A549 (cell line): Measurements from ENCODE around the gene MTA3. TPM values are rescaled to one million over a fixed set of nuclear protein-coding genes. Genes with fewer than 3 reads are reported as not detected.

Experiments used
- ATAC-seq, 2 experiments: fragments of 200-7000 bp in 1 of 2; fragments of >200 bp in 1 of 2; cut with Nextera tagmentation in 1 of 2; cut with Tn5 transposase in 1 of 2; 3 replicates each; pipeline versions ENCODE4 v1.8.0 to v1.9.1; 2018 to 2020; ENCODE audit warnings: mild to moderate bottlenecking in 1 of 2, moderate library complexity in 1 of 2
- CTCF ChIA-PET: fragments of 300-600 bp; sonication (Branson Sonifier 250); formaldehyde crosslinking; extraction: SDS; loops from one replicate; lab custom pipeline; 2021; ENCODE audit warnings: antibody characterized with exemption, inconsistent platforms; lab: Yijun Ruan, JAX
- POLR2A ChIA-PET: fragments of 350-600 bp; formaldehyde crosslinking; extraction: SDS; loops from one replicate; lab custom pipeline; 2021; ENCODE audit warnings: antibody characterized with exemption, inconsistent platforms; lab: Yijun Ruan, JAX
- DNase-seq, 2 experiments: peaks; one replicate each; pipeline versions ENCODE4 v3.0.0 to v3.0.0-alpha.2; 2011 to 2016; ENCODE audit warnings: low read depth in 1 of 2, low spot score in 1 of 2
- FAIRE-seq: peaks from 2 replicates; lab custom pipeline; 2011; peaks lifted over from hg19 to GRCh38; lab: Jason Lieb, UNC
- H3K27ac ChIP-seq, 2 experiments: fragments of >200 bp; sonication (Bioruptor Twin); formaldehyde crosslinking; 3 replicates each; pipeline ENCODE4 v1.5.1; 2016 to 2017
- H3K4me1 ChIP-seq: fragments of >200 bp; sonication (Bioruptor Twin); formaldehyde crosslinking; 3 replicates; pipeline ENCODE4 v1.6.1; 2016
- H3K4me2 ChIP-seq: fragments of >200 bp; sonication (Bioruptor Twin); formaldehyde crosslinking; 3 replicates; pipeline ENCODE4 v1.6.1; 2016
- H3K4me3 ChIP-seq: fragments of >200 bp; sonication (Bioruptor Twin); formaldehyde crosslinking; 3 replicates; pipeline ENCODE4 v1.5.1; 2016
- H3K9me3 ChIP-seq: fragments of >200 bp; sonication (Bioruptor Twin); formaldehyde crosslinking; 3 replicates; pipeline ENCODE4 v1.6.1; 2016
- CBX8 ChIP-seq: fragments of 200-600 bp; sonication (generic); IDR thresholded peaks from 2 replicates; pipeline ENCODE4 v1.6.1; 2016
- CEBPB ChIP-seq, 2 experiments: fragments of >200 bp in 1 of 2; sonication (Bioruptor Twin) in 1 of 2; formaldehyde crosslinking in 1 of 2; IDR thresholded peaks; 2 replicates each; pipeline ENCODE4 v1.6.1; 2012 to 2016
- CTCF ChIP-seq: fragments of >200 bp; sonication (Bioruptor Twin); formaldehyde crosslinking; IDR thresholded peaks from 3 replicates; pipeline ENCODE4 v1.5.1; 2016
- EHF ChIP-seq: fragments of 250-450 bp; sonication (Bioruptor Pico); IDR thresholded peaks from 2 replicates; pipeline ENCODE4 v1.5.0; 2020; ENCODE audit warnings: mild to moderate bottlenecking
- ELK1 ChIP-seq: fragments of 150-350 bp; IDR thresholded peaks from 2 replicates; pipeline ENCODE4 v1.6.1; 2014; ENCODE audit warnings: low read depth, mild to moderate bottlenecking, low read length
- FOXS1 ChIP-seq: fragments of 250-450 bp; sonication (Bioruptor Pico); IDR thresholded peaks from 2 replicates; pipeline ENCODE4 v1.5.0; 2020; ENCODE audit warnings: mild to moderate bottlenecking, moderate library complexity
- GATA3 ChIP-seq: IDR thresholded peaks from 2 replicates; pipeline ENCODE4 v1.6.1; 2012; ENCODE audit warnings: borderline replicate concordance
- HDAC2 ChIP-seq: fragments of 200-600 bp; sonication (generic); IDR thresholded peaks from 2 replicates; pipeline ENCODE4 v1.6.1; 2016
- HES2 ChIP-seq: fragments of >200 bp; sonication (Bioruptor Twin); formaldehyde crosslinking; IDR thresholded peaks from 2 replicates; pipeline ENCODE4 v1.6.1; 2016
- HMGXB4 ChIP-seq: fragments of 250-450 bp; sonication (Bioruptor Pico); IDR thresholded peaks from 2 replicates; pipeline ENCODE4 v1.5.0; 2021; ENCODE audit warnings: mild to moderate bottlenecking, moderate library complexity, borderline replicate concordance
- HOXA7 ChIP-seq: fragments of 250-450 bp; sonication (Bioruptor Pico); IDR thresholded peaks from 2 replicates; pipeline ENCODE4 v1.5.0; 2020; ENCODE audit warnings: mild to moderate bottlenecking, moderate library complexity
- HOXB13 ChIP-seq: fragments of 250-450 bp; sonication (Bioruptor Pico); IDR thresholded peaks from 2 replicates; pipeline ENCODE4 v1.5.0; 2020; ENCODE audit warnings: low read depth, mild to moderate bottlenecking, moderate library complexity
- HOXB5 ChIP-seq: fragments of 250-450 bp; sonication (Bioruptor Pico); IDR thresholded peaks from 2 replicates; pipeline ENCODE4 v1.5.0; 2020; ENCODE audit warnings: mild to moderate bottlenecking, moderate library complexity
- KDM1A ChIP-seq: fragments of 200-600 bp; sonication (generic); IDR thresholded peaks from 2 replicates; pipeline ENCODE4 v1.6.1; 2016; ENCODE audit warnings: low read depth, mild to moderate bottlenecking
- KDM5A ChIP-seq: fragments of 200-600 bp; sonication (generic); IDR thresholded peaks from 2 replicates; pipeline ENCODE4 v1.6.1; 2016; ENCODE audit warnings: antibody characterized with exemption, mild to moderate bottlenecking
- MAX ChIP-seq: IDR thresholded peaks from 2 replicates; pipeline ENCODE4 v1.6.1; 2012
- MYC ChIP-seq: IDR thresholded peaks from 2 replicates; pipeline ENCODE4 v1.6.1; 2012; ENCODE audit warnings: mild to moderate bottlenecking, inconsistent platforms, low read length, improper control_type of control experiment, borderline replicate concordance
- NR3C1 ChIP-seq: fragments of >200 bp; sonication (Bioruptor Twin); formaldehyde crosslinking; IDR thresholded peaks from 3 replicates; pipeline ENCODE4 v1.6.1; 2017
- RCOR1 ChIP-seq: fragments of 150-350 bp; IDR thresholded peaks from 2 replicates; pipeline ENCODE4 v1.6.1; 2014; ENCODE audit warnings: antibody characterized with exemption, low read length, low read depth
- ZC3H11A ChIP-seq: fragments of 450-650 bp; IDR thresholded peaks from 2 replicates; pipeline ENCODE4 v1.6.1; 2014; ENCODE audit warnings: antibody characterized with exemption, mild to moderate bottlenecking
- ZFP36 ChIP-seq: fragments of 450-650 bp; IDR thresholded peaks from 2 replicates; pipeline ENCODE4 v1.6.1; 2014; ENCODE audit warnings: borderline replicate concordance; ENCODE audit not compliant: partially characterized antibody
- ZSCAN20 ChIP-seq: fragments of 250-450 bp; sonication (Bioruptor Pico); IDR thresholded peaks from 2 replicates; pipeline ENCODE4 v1.8.0; 2022; ENCODE audit warnings: mild to moderate bottlenecking, moderate library complexity
- WGBS: methylation state at CpG from one replicate; pipeline ENCODE4 v1.1.6; 2017; ENCODE audit errors: missing lambda C conversion rate; 5-methylcytosine and 5-hydroxymethylcytosine counted together
- polyA plus RNA-seq, 4 experiments: library from polyadenylated mRNA; depleted of rRNA in 3 of 4; stranded (reverse); fragments of >200 nt; fragmentation: RNase III in 1 of 4; extraction: RNeasy Plus Mini Kit Qiagen cat#74134 plus additional on column Dnase treatment in 1 of 4; gene quantifications; 2 replicates in 3 of 4; 3 replicates in 1 of 4; pipeline ENCODE4 v1.2.3, GENCODE V29; 2011 to 2017
- TF ChIP-seq, protein P1 (sequence below): fragments of >200 bp; sonication (Bioruptor Twin); formaldehyde crosslinking; IDR thresholded peaks from 3 replicates; pipeline ENCODE4 v1.6.1; 2016
- TF ChIP-seq, protein P2 (sequence below): IDR thresholded peaks from 2 replicates; pipeline ENCODE4 v1.6.1; 2012
- TF ChIP-seq, protein P3 (sequence below): fragments of 250-450 bp; sonication (Bioruptor Pico); IDR thresholded peaks from 2 replicates; pipeline ENCODE4 v1.5.0; 2020; ENCODE audit warnings: low read depth, mild to moderate bottlenecking, moderate library complexity

MTA3 gene
- polyA plus RNA-seq, 2 of the 4 experiments (the other 2 are of a cell fraction): 49.3 to 74.1 TPM

GRCh38 chr2:42522035-42522434, 46.4 kb upstream of the MTA3 start:
- FAIRE-seq (no peak), ATAC-seq (no peak), DNase-seq (no peak)
- Histone ChIP-seq H3K9me3 (no peaks in the 10 kb centered on the region), H3K4me1 (no peaks in the 10 kb centered on the region), H3K4me2 (no peak overlapping the region), H3K27ac (no peak overlapping the region), H3K4me3 (no peak overlapping the region)
- TF ChIP-seq HMGXB4 (no peak), MYC (no peak), HDAC2 (no peak), KDM1A (no peak), HOXB13 (CRISPR knock-in tag) (no peak), HOXB5 (no peak), ELK1 (no peak), KDM5A (no peak), HOXA7 (CRISPR knock-in tag) (no peak), CEBPB (IDR thresholded peaks at IDR 0.05) (no peak), CBX8 (no peak), ZC3H11A (no peak), ZSCAN20 (CRISPR knock-in tag) (no peak), MAX (no peak), FOXS1 (CRISPR knock-in tag) (no peak), RCOR1 (no peak), GATA3 (no peak)
- TF ChIP-seq, protein P1, sequence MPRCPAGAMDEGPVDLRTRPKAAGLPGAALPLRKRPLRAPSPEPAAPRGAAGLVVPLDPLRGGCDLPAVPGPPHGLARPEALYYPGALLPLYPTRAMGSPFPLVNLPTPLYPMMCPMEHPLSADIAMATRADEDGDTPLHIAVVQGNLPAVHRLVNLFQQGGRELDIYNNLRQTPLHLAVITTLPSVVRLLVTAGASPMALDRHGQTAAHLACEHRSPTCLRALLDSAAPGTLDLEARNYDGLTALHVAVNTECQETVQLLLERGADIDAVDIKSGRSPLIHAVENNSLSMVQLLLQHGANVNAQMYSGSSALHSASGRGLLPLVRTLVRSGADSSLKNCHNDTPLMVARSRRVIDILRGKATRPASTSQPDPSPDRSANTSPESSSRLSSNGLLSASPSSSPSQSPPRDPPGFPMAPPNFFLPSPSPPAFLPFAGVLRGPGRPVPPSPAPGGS: no peak
- TF ChIP-seq, protein P2, sequence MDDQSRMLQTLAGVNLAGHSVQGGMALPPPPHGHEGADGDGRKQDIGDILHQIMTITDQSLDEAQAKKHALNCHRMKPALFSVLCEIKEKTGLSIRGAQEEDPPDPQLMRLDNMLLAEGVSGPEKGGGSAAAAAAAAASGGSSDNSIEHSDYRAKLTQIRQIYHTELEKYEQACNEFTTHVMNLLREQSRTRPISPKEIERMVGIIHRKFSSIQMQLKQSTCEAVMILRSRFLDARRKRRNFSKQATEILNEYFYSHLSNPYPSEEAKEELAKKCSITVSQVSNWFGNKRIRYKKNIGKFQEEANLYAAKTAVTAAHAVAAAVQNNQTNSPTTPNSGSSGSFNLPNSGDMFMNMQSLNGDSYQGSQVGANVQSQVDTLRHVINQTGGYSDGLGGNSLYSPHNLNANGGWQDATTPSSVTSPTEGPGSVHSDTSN: no peak
- TF ChIP-seq, protein P3, sequence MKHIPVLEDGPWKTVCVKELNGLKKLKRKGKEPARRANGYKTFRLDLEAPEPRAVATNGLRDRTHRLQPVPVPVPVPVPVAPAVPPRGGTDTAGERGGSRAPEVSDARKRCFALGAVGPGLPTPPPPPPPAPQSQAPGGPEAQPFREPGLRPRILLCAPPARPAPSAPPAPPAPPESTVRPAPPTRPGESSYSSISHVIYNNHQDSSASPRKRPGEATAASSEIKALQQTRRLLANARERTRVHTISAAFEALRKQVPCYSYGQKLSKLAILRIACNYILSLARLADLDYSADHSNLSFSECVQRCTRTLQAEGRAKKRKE (CRISPR knock-in tag): no peak
- ChIA-PET POLR2A (no interaction called here), CTCF (interaction anchor here (1.0 kb wide), 1 partner anchor 27 kb away, joined by 3 read pairs; no protein-coding TSS in a partner anchor)
- WGBS: 34% methylated on average over 2 of the region's 2 CpGs

GRCh38 chr2:42523341-42523740, 45.1 kb upstream of the MTA3 start:
- H3K4me1 ChIP-seq: no peaks in the 10 kb centered on the region
- H3K9me3 ChIP-seq: no peaks in the 10 kb centered on the region
- POLR2A ChIA-PET: no interaction called here
- no peak overlapping the region for H3K4me3 ChIP-seq
- H3K4me2 ChIP-seq: no peak overlapping the region
- CTCF ChIA-PET: interaction anchor here (0.9 to 1.3 kb wide), 2 partner anchors 9 to 19 kb away, joined by 3 to 4 read pairs; no protein-coding TSS in a partner anchor
- H3K27ac ChIP-seq: no peak overlapping the region
- WGBS: 71% methylated on average over 13 of the region's 13 CpGs
- ATAC-seq (no peak), DNase-seq (no peak), FAIRE-seq (no peak)
- no peak for TF ChIP-seq FOXS1 (CRISPR knock-in tag)
- no peak for TF ChIP-seq MAX
- TF ChIP-seq RCOR1: no peak
- TF ChIP-seq HMGXB4: no peak
- TF ChIP-seq ZFP36: no peak
- no peak for TF ChIP-seq EHF (CRISPR knock-in tag)
- TF ChIP-seq, protein P2: no peak
- no peak for TF ChIP-seq NR3C1
- TF ChIP-seq HES2: no peak
- TF ChIP-seq CTCF: no peak
